ENCODE data around the gene TBC1D8B.

The TBC1D8B gene

GRCh38 chrX:106897259-106897658 lies 94.8 kb downstream of the TBC1D8B start:
- Mint-ChIP-seq H3K27me3 (ENCODE audit: low read depth, poor library complexity) (peaks cover 21% of the 10 kb centered on the region), H3K4me1 (peaks cover 53% of the 10 kb centered on the region), H3K4me3 (no peak overlapping the region), H3K9me3 (peaks cover 43% of the 10 kb centered on the region), H3K27ac (no peak overlapping the region), H3K36me3 (ENCODE audit: low read depth) (no peaks in the 10 kb centered on the region)
- no peak for TF ChIP-seq CTCF (IDR thresholded peaks at IDR 0.05)
- no peak for DNase-seq

- H3K4me1 Mint-ChIP-seq, result peaks cover 60% of the 10 kb centered on the region
- H3K9me3 Mint-ChIP-seq, result peaks cover 45% of the 10 kb centered on the region
- H3K27ac Mint-ChIP-seq, result no peak overlapping the region
- no peak for DNase-seq
- peaks cover 19% of the 10 kb centered on the region for H3K27me3 Mint-ChIP-seq (ENCODE audit: low read depth, poor library complexity)
- no peaks in the 10 kb centered on the region for H3K36me3 Mint-ChIP-seq (ENCODE audit: low read depth)
- TF ChIP-seq CTCF (IDR thresholded peaks at IDR 0.05), result peak; percentile 36
- no peak overlapping the region for H3K4me3 Mint-ChIP-seq
These were observed 96.0 kb downstream of the TBC1D8B start for GRCh38 chrX:106898462-106898861.

- H3K27me3 Mint-ChIP-seq (ENCODE audit: low read depth, poor library complexity), result peaks cover 19% of the 10 kb centered on the region
- H3K27ac Mint-ChIP-seq, result peak overlapping the region; percentile 42
- H3K4me3 Mint-ChIP-seq, result no peak overlapping the region
- peaks cover 63% of the 10 kb centered on the region for H3K4me1 Mint-ChIP-seq
- no peak for TF ChIP-seq CTCF (IDR thresholded peaks at IDR 0.05)
- H3K36me3 Mint-ChIP-seq (ENCODE audit: low read depth), result no peaks in the 10 kb centered on the region
- no peak for DNase-seq
- peaks cover 43% of the 10 kb centered on the region for H3K9me3 Mint-ChIP-seq
These were observed 96.8 kb downstream of the TBC1D8B start for GRCh38 chrX:106899276-106899675.

- no peak overlapping the region for H3K4me3 Mint-ChIP-seq
- peaks cover 69% of the 10 kb centered on the region for H3K4me1 Mint-ChIP-seq
These were observed 97.4 kb downstream of the TBC1D8B start for GRCh38 chrX:106899841-106900240.

GRCh38 chrX:106901341-106901740 lies 98.9 kb downstream of the TBC1D8B start:
- Mint-ChIP-seq H3K27ac (no peak overlapping the region), H3K4me1 (peaks cover 71% of the 10 kb centered on the region), H3K9me3 (peaks cover 41% of the 10 kb centered on the region), H3K36me3 (ENCODE audit: low read depth) (no peaks in the 10 kb centered on the region), H3K4me3 (no peak overlapping the region), H3K27me3 (ENCODE audit: low read depth, poor library complexity) (peaks cover 16% of the 10 kb centered on the region)
- TF ChIP-seq CTCF (IDR thresholded peaks at IDR 0.05), result no peak
- DNase-seq, result no peak

More at GRCh38 chrX:106899841-106900240, 97.4 kb downstream of the TBC1D8B start:
- TF ChIP-seq CTCF (IDR thresholded peaks at IDR 0.05), result no peak
- DNase-seq, result no peak
- H3K9me3 Mint-ChIP-seq, result peaks cover 48% of the 10 kb centered on the region
- peaks cover 19% of the 10 kb centered on the region for H3K27me3 Mint-ChIP-seq (ENCODE audit: low read depth, poor library complexity)
- no peak overlapping the region for H3K27ac Mint-ChIP-seq
- no peaks in the 10 kb centered on the region for H3K36me3 Mint-ChIP-seq (ENCODE audit: low read depth)

GRCh38 chrX:106901781-106902219 lies 99.3 kb downstream of the TBC1D8B start:
- H3K27ac Mint-ChIP-seq, result no peak overlapping the region
- H3K9me3 Mint-ChIP-seq, result peaks cover 43% of the 10 kb centered on the region
- no peaks in the 10 kb centered on the region for H3K36me3 Mint-ChIP-seq (ENCODE audit: low read depth)
- no peak overlapping the region for H3K4me3 Mint-ChIP-seq
- H3K4me1 Mint-ChIP-seq, result peaks cover 72% of the 10 kb centered on the region
- DNase-seq, result no peak
- H3K27me3 Mint-ChIP-seq (ENCODE audit: low read depth, poor library complexity), result peaks cover 16% of the 10 kb centered on the region
- TF ChIP-seq CTCF (IDR thresholded peaks at IDR 0.05), result no peak

All from nephron progenitor cell (in vitro differentiated cells).